Inflammatory macrophage (primary cell): ENCODE data around the gene ULK3.

Experiments used
- DNase-seq, 2 donors: peaks; one replicate each; pipeline ENCODE4 v3.0.0-alpha.2; 2020 to 2022

Gene ULK3

GRCh38 chr15:74868059-74868458, 25.1 kb upstream of the ULK3 start:
- peak; percentile 96 for DNase-seq

GRCh38 chr15:74867466-74868038, 24.6 kb upstream of the ULK3 start:
- no peak for DNase-seq

- DNase-seq, result no peak
Observed at GRCh38 chr15:74866090-74866489, 23.1 kb upstream of the ULK3 start.

- no peak for DNase-seq
Observed at GRCh38 chr15:74865316-74865715, 22.4 kb upstream of the ULK3 start.

GRCh38 chr15:74864296-74864695, 21.3 kb upstream of the ULK3 start:
- DNase-seq, result no peak

- DNase-seq, result no peak
Observed at GRCh38 chr15:74863239-74864056, 20.5 kb upstream of the ULK3 start.

- peak; percentile 24 to 25 for DNase-seq
Observed at GRCh38 chr15:74858369-74858740, 15.4 kb upstream of the ULK3 start.

GRCh38 chr15:74857671-74858368, 14.9 kb upstream of the ULK3 start:
- no peak for DNase-seq

- no peak for DNase-seq
Observed at GRCh38 chr15:74857082-74857655, 14.2 kb upstream of the ULK3 start.

- DNase-seq, result no peak
Observed at GRCh38 chr15:74856537-74856936, 13.6 kb upstream of the ULK3 start.

GRCh38 chr15:74855857-74856256, 12.9 kb upstream of the ULK3 start:
- no peak for DNase-seq

- DNase-seq, result no peak
Observed at GRCh38 chr15:74854453-74855022, 11.6 kb upstream of the ULK3 start.

- no peak for DNase-seq
Observed at GRCh38 chr15:74851960-74852359, 9.0 kb upstream of the ULK3 start.

- no peak for DNase-seq
Observed at GRCh38 chr15:74850393-74850792, 7.4 kb upstream of the ULK3 start.

- no peak for DNase-seq
Observed at GRCh38 chr15:74847432-74847831, 4.5 kb upstream of the ULK3 start.

- DNase-seq, result no peak
Observed at GRCh38 chr15:74845581-74845980, 2.6 kb upstream of the ULK3 start.

GRCh38 chr15:74845208-74845568, 2.2 kb upstream of the ULK3 start:
- peak; percentile 6 to 45 for DNase-seq

- DNase-seq, result no peak
Observed at GRCh38 chr15:74844319-74845207, 1.6 kb upstream of the ULK3 start.

GRCh38 chr15:74843891-74844299, 939 bp upstream of the ULK3 start:
- DNase-seq, result no peak

GRCh38 chr15:74843445-74843828, 481 bp upstream of the ULK3 start:
- DNase-seq, result no peak

- DNase-seq, result no peak
Observed at GRCh38 chr15:74841891-74842373, 1.0 kb downstream of the ULK3 start.
